NCI-H2107 treated with DMSO at 0.1 percent for 48 hours (cell line): ENCODE measurements around the gene C12orf54.
"Not testable (repeated sequence)": the region's sequence is repeated elsewhere in the genome, so short reads cannot be mapped to it uniquely, and the experiment has no call there.

Experiments used
- DNase-seq: peaks from one replicate; lab custom pipeline; 2025; ENCODE audit not compliant: unreplicated experiment; lab: John Stamatoyannopoulos, UW

The C12orf54 gene

DNA sequence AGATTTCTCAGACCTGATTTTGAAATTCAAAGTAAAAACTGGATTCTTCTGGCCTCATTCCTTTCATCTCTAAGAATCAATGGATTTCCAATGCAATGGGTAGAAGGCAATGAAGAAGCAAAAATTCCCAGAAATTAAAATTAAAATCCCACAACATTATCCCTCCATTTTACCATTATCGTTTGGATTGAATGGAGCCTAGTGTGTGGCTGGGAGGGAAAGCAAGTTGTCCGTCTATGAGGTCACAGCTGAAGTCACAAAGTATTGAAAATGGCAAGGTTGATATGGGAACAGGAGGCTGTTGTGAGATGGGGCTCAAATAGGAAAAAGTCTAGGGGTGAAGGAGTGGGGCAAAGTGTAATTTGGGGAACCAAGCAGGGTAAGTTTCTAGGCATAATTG is at the start of gene C12orf54:
Gene C12orf54, plus strand, starts transcription at position 301 of the 400 bp plus-strand sequence. CDS start 799 bp downstream, outside the sequence.
- DNase-seq: no peak

- not testable (repeated sequence) for DNase-seq
Measured at GRCh38 chr12:48434016-48434415, 48.3 kb upstream of the C12orf54 start.

DNA sequence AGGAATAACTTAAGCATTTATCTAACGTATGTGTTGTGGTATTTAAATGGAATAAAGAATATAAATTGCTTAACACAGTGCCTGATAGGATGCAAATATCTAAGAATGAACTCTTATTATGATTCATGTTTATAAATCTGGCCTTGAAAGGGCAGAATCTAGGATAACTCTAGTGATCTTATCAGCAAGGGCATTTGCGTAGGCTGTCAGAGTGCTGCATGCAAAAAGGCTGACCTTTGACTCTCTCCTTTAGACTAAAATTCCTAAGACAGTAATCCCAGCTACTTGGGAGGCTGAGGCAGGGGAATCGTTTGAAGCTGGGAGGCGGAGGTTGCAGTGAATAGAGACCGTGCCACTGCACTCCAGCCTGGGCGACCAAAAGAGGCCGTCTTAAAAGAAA is 41.2 kb upstream of the C12orf54 start:
- DNase-seq: no peak

- DNase-seq: no peak
Measured at GRCh38 chr12:48442179-48442847, 40.0 kb upstream of the C12orf54 start.

GRCh38 chr12:48445538-48445937 is 36.8 kb upstream of the C12orf54 start:
- no peak for DNase-seq

GRCh38 chr12:48446161-48446776 is 36.0 kb upstream of the C12orf54 start:
- DNase-seq: no peak

- DNase-seq: no peak
Measured at GRCh38 chr12:48447755-48448154, 34.5 kb upstream of the C12orf54 start.

GRCh38 chr12:48451372-48451771 is 30.9 kb upstream of the C12orf54 start:
- no peak for DNase-seq

DNA sequence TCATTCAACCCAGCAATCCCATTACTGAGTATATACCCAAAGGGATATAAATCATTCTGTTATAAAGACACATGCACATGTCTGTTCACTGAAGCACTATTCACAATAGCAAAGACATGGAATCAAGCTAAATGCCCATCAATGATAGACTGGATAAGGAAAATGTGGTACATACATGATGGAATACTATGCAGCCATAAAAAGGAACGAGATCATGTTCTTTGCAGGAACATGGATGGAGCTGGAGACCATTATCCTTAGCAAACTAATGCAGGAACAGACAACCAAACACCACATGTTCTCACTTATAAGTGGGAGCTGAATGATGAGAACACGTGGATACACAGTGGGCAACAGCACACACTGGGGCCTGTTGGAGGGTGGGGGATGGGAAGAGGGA is 29.3 kb upstream of the C12orf54 start:
- not testable (repeated sequence) for DNase-seq

GRCh38 chr12:48454667-48455066 is 27.6 kb upstream of the C12orf54 start:
- no peak for DNase-seq

DNA sequence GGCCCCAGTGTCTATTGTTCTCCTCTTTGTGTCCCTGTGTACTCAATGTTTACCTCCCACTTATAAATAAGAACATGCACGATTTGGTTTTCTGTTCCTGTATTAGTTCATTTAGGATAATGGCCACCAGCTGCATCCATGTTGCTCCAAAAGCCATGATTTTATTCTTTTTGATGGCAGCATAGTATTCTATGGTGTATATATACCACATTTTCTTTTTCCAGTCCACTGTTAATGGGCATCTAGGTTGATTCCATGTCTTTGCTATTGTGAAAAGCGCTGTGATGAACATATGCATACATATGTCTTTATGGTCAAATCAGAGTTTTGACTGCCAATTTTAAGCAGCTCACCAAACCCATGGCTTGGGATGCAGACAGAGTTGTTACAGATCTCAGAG is 27.2 kb upstream of the C12orf54 start:
- DNase-seq: no peak

DNA sequence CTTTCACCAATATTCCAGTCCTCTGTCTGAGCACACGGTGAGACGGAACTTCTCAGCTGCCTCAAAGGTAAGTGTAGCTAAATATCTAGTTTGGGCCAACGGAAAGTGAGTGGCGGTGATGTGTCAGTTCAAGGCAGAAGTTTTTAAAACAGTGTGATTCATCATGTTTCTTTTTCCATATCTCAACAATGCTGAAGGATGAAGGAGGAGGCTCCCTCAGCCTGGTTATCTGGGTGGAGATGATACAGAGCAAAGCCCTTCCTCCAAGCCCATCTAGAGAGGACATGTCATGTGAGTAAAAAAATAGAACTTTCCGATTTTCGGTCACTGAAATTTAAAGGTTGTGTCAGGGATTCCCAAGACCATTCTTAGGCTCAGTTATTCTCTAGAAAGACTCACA is 23.0 kb upstream of the C12orf54 start:
- DNase-seq: no peak

DNA sequence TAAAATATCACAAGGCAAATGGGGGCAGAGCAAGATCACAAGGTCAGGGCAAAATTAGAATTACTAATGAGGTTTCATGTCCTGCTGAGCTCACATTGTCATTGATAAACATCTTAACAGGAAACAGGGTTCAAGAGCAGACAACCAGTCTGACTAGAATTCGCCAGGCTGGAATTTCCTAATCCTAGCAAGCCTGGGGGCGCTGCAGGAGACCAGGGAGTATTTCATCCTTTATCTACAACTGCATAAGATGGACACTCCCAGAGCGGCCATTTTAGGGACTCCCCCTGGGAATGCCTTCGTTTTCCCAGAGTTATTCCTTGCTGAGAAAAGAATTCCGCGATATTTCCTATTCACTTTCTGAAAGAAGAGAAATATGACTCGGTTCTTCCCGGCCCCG is 13.3 kb upstream of the C12orf54 start:
- DNase-seq: not testable (repeated sequence)

- DNase-seq: no peak
Measured at GRCh38 chr12:48472259-48472658, 10.0 kb upstream of the C12orf54 start, which contains the start of gene ANP32D. Gene ANP32D, plus strand, starts transcription at chr12:48472559. Its CDS starts 106 bp downstream, at chr12:48472665.

DNA sequence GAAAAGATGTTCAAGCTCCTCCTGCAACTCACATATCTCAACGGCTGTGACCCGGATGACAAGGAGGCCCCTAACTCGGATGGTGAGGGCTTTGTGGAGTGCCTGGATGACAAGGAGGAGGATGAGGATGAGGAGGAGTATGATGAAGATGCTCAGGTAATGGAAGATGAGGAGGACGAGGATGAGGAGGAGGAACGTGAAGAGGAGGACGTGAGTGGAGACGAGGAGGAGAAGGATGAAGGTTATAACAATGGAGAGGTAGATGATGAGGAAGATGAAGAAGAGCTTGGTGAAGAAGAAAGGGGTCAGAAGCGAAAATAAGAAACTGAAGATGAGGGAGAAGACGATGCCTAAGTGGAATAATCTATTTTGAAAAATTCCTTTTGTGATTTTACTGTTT is 9.2 kb upstream of the C12orf54 start:
- no peak for DNase-seq

DNA sequence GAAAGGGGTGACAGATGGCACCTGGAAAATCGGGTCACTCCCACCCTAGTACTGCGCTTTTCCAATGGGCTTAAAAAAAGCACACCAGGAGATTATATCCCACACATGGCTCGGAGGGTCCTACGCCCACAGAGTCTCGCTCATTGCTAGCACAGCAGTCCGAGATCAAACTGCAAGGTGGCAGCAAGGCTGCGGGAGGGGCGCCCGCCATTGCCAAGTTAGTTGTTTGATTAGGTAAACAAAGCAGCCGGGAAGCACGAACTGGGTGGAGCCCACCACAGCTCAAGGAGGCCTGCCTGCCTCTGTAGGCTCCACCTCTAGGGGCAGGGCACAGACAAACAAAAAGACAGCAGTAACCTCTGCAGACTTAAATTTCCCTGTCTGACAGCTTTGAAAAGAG is 7.8 kb upstream of the C12orf54 start:
- DNase-seq: not testable (repeated sequence)

DNA sequence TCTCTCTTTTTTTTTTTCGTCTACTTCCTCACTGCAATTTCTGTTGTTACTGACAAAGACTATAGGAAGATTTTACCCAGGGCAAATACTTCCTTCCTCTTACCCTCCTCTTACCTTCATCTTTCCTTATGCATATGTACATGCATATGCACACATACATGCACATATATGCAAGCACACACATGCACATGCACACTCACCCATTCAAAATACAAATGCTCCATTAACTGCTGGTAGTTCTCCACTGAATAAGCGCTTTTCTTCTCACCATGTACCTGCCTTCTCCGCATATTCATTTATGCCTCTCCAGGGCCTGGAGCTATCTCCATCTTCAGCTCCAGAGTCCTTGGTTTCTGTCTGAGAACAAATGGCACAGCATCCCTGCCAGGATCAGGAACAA is 632 bp downstream of the C12orf54 start:
- DNase-seq: no peak

DNA sequence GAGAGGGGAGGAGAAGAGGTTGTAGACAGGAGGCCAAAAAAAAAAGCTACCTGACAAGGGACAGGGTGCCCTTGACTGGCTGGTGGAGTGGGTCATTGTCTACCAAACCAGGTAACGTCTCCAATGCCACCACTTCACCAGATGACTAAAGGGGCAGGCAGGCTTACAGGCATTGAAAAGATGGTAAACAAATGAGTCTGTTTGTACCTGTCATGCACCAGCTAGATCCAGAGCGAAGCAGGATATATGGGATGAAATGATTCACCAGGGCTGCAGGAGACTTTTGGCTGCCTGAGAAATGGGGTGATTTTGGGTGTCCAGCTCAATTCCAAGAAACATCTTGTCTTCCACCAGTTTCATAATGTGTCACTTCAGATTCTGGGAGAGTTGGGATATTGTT is 4.0 kb downstream of the C12orf54 start:
- no peak for DNase-seq

DNA sequence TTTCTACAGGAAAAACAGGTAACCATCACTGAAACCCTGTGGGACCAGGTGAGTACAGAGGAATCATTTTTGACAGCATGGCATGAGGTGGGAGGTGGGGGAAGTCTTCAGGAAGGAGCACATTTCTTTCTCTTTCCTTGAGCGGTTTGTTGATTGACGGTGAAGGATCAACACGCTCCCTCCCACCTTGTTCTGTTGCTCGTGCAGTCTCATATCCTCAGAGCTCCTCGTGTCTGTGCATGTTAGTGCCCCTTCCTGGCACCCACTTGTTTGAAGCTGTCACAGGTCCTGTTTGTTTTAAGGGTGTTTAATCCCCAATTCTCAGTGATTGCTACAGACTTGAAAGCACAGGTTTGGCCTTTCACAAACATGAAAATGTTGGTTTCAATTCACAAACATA is 4.4 kb downstream of the C12orf54 start:
- DNase-seq: no peak

DNA sequence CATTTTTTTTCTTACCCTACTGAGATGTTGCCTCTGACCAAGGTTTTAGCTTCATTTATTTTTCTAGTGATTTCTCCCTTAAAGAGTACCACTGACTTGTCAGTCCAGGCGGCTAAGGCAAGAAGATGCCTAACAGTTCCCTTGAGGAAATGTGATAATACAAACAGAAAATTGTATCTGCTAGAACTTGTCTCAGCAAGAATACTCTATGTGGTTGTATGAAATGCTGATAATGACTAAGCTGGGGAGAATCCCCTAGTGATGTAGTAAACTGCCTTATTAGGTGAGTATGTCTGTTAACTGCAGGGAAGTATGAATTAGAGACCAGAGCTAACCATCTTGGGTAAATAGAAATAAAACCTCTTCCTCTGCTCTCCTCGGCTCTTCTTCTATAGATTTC is 6.7 kb downstream of the C12orf54 start:
- DNase-seq: no peak

DNA sequence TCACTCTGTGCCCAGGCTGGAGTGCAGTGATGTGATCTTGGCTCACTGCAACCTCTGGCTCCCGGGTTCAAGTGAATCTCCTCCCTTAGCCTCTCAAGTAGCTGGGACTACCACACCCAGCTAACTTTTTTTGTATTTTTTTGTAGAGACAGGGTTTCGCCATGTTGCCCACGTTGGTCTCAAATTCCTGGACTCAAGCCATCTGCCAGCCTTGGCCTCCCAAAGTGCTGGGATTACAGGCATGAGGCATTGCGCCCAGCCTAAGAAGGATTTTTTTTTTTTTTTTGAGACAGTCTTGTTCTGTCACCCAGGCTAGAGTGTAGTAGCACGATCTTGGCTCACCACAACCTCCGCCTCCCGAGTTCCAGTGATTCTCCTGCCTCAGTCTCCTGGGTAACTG is 7.2 kb downstream of the C12orf54 start:
- not testable (repeated sequence) for DNase-seq

DNA sequence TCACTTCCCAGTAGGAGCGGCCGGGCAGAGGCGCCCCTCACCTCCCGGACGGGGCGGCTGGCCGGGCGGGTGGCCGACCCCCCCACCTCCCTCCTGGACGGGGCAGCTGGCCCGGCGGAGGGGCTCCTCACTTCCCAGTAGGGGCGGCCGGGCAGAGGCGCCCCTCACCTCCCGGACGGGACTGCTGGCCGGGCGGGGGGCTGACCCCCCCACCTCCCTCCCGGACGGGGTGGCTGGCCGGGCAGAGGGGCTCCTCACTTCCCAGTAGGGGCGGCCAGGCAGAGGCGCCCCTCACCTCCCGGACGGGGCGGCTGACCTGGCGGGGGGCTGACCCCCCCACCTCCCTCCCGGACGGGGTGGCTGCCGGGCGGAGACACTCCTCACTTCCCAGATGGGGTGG is 18.0 kb downstream of the C12orf54 start:
- DNase-seq: not testable (repeated sequence)

- DNase-seq: not testable (repeated sequence)
Measured at GRCh38 chr12:48506836-48507235, 24.5 kb downstream of the C12orf54 start.
